ENCODE results near the gene EXOC1L.
"Not testable (repeated sequence)": the region's sequence is repeated elsewhere in the genome, so short reads cannot be mapped to it uniquely, and the experiment has no call there.

The EXOC1L gene

DNA sequence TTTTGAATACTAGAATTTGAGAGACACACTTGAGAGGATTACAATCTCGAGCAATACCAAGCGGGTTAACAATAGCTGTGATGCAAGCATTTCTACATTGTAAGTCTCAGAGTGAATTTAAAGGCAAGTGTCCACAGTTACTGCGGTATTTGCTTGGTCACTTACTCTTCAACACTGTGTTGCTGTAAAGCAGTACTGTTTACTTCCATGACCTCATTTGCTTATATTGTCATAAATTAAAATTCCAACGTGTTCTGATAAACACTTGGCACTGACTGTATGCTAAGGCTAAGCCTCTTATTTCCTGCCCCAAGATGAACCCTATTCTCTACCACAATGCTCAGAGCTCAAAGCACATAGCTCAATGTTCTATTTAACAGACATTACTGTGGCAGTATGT, 11.1 kb downstream of the EXOC1L start:
- DNase-seq (ENCODE audit: low spot score), result no peak
- Histone ChIP-seq H3K27ac (no peak overlapping the region), H3K4me3 (no peak overlapping the region)
- TF ChIP-seq, protein P1, sequence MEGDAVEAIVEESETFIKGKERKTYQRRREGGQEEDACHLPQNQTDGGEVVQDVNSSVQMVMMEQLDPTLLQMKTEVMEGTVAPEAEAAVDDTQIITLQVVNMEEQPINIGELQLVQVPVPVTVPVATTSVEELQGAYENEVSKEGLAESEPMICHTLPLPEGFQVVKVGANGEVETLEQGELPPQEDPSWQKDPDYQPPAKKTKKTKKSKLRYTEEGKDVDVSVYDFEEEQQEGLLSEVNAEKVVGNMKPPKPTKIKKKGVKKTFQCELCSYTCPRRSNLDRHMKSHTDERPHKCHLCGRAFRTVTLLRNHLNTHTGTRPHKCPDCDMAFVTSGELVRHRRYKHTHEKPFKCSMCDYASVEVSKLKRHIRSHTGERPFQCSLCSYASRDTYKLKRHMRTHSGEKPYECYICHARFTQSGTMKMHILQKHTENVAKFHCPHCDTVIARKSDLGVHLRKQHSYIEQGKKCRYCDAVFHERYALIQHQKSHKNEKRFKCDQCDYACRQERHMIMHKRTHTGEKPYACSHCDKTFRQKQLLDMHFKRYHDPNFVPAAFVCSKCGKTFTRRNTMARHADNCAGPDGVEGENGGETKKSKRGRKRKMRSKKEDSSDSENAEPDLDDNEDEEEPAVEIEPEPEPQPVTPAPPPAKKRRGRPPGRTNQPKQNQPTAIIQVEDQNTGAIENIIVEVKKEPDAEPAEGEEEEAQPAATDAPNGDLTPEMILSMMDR (IDR thresholded peaks at IDR 0.05), result no peak

DNA sequence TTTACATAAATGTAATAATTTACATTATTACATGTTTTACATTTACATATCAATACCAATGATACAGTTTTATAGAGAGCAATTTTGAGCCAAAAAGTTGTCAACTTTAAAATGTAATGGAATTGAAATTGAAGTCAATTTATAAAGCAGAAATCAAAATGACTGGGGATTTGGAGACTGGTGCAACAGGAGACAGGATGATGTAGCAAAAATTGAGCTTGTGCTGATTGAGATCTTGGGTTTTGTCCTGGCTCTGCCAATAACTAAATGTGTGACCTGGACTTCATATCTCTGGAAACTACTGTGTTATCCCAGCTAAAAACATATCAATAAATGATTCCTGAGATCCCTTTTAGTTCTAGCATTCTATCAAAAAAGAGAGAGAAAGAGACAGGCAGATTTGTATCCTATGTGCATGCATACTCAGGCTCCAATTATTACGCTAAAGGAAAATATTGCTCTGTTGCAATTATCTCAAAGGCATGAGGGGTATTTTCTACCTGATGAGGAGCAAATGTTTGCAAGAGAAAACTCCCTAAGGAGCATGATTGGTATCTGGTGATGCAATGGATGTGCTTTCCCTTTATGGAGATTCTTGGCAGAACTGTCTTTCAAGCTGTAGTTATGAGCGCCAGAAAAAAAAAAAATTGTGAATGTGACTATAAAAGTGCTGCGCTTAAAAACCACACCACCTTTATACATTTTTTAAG, 14.7 kb downstream of the EXOC1L start:
- TF ChIP-seq, protein P1 (IDR thresholded peaks at IDR 0.05), result no peak
- DNase-seq (ENCODE audit: low spot score), result no peak
- Histone ChIP-seq H3K27ac (no peak overlapping the region), H3K4me3 (no peak overlapping the region)

DNA sequence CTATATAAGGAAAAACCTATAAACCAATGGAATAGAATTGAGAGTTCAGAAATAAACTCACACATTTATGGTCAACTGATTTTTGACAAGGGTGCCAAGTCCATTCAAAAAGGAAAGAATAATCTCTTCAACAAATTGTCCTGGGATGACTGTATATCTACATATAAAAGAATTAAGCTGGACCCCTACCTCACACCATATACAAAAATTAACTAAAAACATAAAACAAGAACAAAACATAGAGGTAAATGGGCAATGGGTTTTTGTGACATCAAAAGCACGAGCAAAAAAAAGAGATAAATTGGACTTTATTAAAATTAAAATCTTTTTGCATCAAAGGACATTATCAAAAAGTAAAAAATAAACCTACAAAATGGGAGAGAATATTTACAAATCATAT, 18.3 kb downstream of the EXOC1L start:
- TF ChIP-seq, protein P1 (IDR thresholded peaks at IDR 0.05), result no peak
- H3K27ac ChIP-seq, result no peak overlapping the region
- DNase-seq (ENCODE audit: low spot score), result no peak
- H3K4me3 ChIP-seq, result no peak overlapping the region

DNA sequence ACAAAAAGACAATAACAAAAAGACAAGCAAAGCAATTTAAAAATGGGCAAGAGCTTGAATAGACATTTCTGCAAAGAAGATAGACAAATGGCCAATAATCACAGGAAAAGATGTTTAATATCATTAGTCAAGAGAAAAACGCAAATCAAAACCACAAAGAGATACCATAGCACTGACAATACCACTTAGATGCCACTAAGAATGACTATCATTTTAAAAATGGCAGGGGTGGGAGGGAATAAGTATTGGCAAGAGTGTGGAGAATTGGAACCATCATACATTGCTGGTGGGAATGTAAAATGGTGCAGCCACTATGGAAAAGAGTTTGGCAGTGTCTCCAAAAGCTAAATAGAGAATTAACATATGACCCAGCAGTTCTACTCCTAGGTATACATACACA, 18.8 kb downstream of the EXOC1L start:
- TF ChIP-seq, protein P1 (IDR thresholded peaks at IDR 0.05), result no peak

DNA sequence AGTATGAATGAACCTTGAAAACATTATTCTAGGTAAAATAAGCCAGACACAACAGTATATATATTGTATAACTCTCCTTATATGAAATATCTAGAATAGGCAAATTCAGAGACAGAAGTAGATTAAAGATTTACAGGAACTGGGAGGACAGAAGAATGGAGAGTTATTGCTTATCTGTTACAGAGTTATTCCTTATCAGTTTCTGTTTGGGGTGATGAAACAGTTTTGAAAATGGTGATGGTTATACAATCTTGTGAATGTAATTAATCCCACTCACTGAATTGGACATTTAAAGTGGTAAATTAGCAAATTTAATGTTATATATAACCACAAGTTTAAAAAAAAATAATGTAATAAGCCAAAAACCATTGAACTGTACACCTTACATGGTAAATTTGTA, 19.4 kb downstream of the EXOC1L start:
- H3K4me3 ChIP-seq, result no peak overlapping the region
- no peak for DNase-seq (ENCODE audit: low spot score)
- TF ChIP-seq, protein P1 (IDR thresholded peaks at IDR 0.05), result no peak
- no peak overlapping the region for H3K27ac ChIP-seq

More for the DNA sequence above, 18.8 kb downstream of the EXOC1L start:
- H3K27ac ChIP-seq, result no peak overlapping the region
- no peak overlapping the region for H3K4me3 ChIP-seq
- DNase-seq (ENCODE audit: low spot score), result no peak

DNA sequence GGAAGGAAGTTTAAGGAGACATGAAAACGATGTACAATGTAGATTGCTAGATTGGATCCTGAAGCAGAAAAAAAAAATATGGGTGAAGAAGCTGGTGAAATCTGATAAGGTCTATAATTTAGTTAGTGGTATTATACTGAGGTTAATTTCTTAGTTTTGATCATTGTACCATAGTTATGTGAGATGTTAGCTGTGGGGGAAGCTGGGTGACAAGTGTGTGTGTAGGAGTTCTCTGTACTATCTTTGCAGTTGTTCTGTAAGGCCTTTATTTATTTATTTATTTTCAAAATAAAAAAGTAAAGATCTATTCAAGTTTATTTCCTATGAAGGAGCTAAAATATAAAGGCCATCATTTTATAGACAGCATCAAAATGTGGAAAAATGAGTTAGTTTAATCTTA, 21.4 kb downstream of the EXOC1L start:
- TF ChIP-seq, protein P1 (IDR thresholded peaks at IDR 0.05), result no peak
- Histone ChIP-seq H3K4me3 (no peak overlapping the region), H3K27ac (no peak overlapping the region)
- DNase-seq (ENCODE audit: low spot score), result no peak

DNA sequence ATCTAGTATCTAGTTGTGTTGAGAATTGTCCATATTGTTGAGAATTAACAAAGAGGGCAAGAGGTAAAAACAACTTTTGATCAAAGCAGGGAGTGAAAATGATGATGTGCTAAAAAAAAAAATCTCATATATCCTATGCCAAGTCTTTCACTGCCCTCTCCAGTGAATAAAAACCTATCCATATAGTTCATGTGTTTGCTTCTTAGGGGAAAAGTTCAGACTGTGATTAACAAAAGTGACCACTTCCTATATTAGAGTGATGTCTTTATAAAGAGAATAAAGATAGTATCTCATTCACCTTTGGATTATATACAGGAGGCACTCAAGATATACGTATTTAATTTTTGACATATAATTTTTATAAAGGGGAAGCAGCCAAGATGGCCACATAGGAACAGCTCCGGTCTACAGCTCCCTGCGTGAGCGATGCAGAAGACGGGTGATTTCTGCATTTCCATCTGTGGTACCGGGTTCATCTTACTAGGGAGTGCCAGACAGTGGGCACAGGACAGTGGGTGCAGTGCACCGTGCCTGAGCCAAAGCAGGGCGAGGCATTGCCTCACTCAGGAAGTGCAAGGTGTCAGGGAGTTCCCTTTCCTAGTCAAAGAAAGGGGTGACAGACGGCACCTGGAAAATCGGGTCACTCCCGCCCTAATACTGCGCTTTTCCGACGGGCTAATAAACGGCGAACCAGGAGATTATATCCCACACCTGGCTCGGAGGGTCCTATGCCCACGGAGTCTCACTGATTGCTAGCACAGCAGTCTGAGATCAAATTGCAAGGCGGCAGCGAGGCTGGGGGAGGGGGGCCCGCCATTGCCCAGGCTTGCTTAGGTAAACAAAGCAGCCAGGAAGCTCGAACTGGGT, 22.0 kb downstream of the EXOC1L start:
- not testable (repeated sequence) for DNase-seq (ENCODE audit: low spot score); H3K4me3 ChIP-seq; H3K27ac ChIP-seq

DNA sequence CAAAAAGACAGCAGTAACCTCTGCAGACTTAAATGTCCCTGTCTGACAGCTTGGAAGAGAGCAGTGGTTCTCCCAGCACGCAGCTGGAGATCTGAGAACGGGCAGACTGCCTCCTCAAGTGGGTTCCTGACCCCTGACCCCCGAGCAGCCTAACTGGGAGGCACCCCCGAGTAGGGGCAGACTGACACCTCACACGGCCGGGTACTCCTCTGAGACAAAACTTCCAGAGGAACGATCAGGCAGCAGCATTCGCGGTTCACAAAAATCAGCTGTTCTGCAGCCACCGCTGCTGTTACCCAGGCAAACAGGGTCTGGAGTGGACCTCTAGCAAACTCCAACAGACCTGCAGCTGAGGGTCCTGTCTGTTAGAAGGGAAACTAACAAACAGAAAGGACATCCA, 22.7 kb downstream of the EXOC1L start:
- H3K4me3 ChIP-seq; H3K27ac ChIP-seq; DNase-seq (ENCODE audit: low spot score): not testable (repeated sequence)
